H9 (cell line): ENCODE measurements around the gene CDH6. TPM values are rescaled to one million over a fixed set of nuclear protein-coding genes. Genes with fewer than 3 reads are reported as not detected.

Experiments used
- DNase-seq: peaks from one replicate; pipeline ENCODE4 v3.0.0-alpha.2; 2017
- H2AFZ ChIP-seq: one replicate; pipeline ENCODE4 v1.6.1; 2013; ENCODE audit warnings: mild to moderate bottlenecking, low read length, control low read depth, moderate library complexity
- H2AK5ac ChIP-seq: 2 replicates; pipeline ENCODE4 v1.6.1; 2013; ENCODE audit warnings: low read length, control low read depth, mixed read lengths; ENCODE audit not compliant: insufficient read length
- H2BK120ac ChIP-seq: one replicate; pipeline ENCODE4 v1.6.1; 2013; ENCODE audit warnings: low read depth, mild to moderate bottlenecking, low read length, control low read depth, inconsistent platforms; ENCODE audit not compliant: poor library complexity, severe bottlenecking
- H2BK12ac ChIP-seq: 2 replicates; pipeline ENCODE4 v1.6.1; 2013; ENCODE audit warnings: low read length, control low read depth, mixed read lengths, low read depth; ENCODE audit not compliant: insufficient read length
- H2BK15ac ChIP-seq: 2 replicates; pipeline ENCODE4 v1.6.1; 2013; ENCODE audit warnings: low read depth, low read length, control low read depth
- H2BK20ac ChIP-seq: one replicate; pipeline ENCODE4 v1.6.1; 2013; ENCODE audit warnings: low read depth, mild to moderate bottlenecking, low read length, control low read depth, inconsistent platforms; ENCODE audit not compliant: poor library complexity, severe bottlenecking
- H2BK5ac ChIP-seq: 2 replicates; pipeline ENCODE4 v1.6.1; 2013; ENCODE audit warnings: low read length, control low read depth, mixed read lengths; ENCODE audit not compliant: insufficient read length
- H3K14ac ChIP-seq: 2 replicates; pipeline ENCODE4 v1.6.1; 2013; ENCODE audit warnings: low read length, control low read depth; ENCODE audit not compliant: insufficient read depth
- H3K18ac ChIP-seq: 2 replicates; pipeline ENCODE4 v1.6.1; 2013; ENCODE audit warnings: low read depth, mild to moderate bottlenecking, mixed read lengths, low read length, control low read depth; ENCODE audit not compliant: insufficient read length
- H3K23ac ChIP-seq: 2 replicates; pipeline ENCODE4 v1.6.1; 2013; ENCODE audit warnings: low read length, control low read depth, mixed read lengths, low read depth; ENCODE audit not compliant: insufficient read length
- H3K23me2 ChIP-seq: 2 replicates; pipeline ENCODE4 v1.6.1; 2013; ENCODE audit warnings: low read depth, mild to moderate bottlenecking, mixed read lengths, low read length, control low read depth; ENCODE audit not compliant: insufficient read length, poor library complexity, severe bottlenecking
- H3K27ac ChIP-seq: 2 replicates; pipeline ENCODE4 v1.5.1; 2013; ENCODE audit warnings: low read length, control low read depth, mixed read lengths, low read depth; ENCODE audit not compliant: insufficient read length
- H3K27me3 ChIP-seq: 2 replicates; pipeline ENCODE4 v1.6.1; 2013; ENCODE audit warnings: low read length, control low read depth, inconsistent platforms; ENCODE audit not compliant: insufficient read depth
- H3K4ac ChIP-seq: 2 replicates; pipeline ENCODE4 v1.6.1; 2013; ENCODE audit warnings: low read depth, mild to moderate bottlenecking, control low read depth, inconsistent platforms, low read length, moderate library complexity
- H3K4me1 ChIP-seq: 2 replicates; pipeline ENCODE4 v1.6.1; 2013; ENCODE audit warnings: low read length, control low read depth, inconsistent platforms; ENCODE audit not compliant: insufficient read depth
- H3K4me2 ChIP-seq: 2 replicates; pipeline ENCODE4 v1.6.1; 2013; ENCODE audit warnings: low read length, control low read depth, mixed read lengths; ENCODE audit not compliant: insufficient read length, insufficient read depth
- H3K56ac ChIP-seq: 2 replicates; pipeline ENCODE4 v1.6.1; 2013; ENCODE audit warnings: low read depth, mild to moderate bottlenecking, mixed read lengths, low read length, control low read depth; ENCODE audit not compliant: insufficient read length
- H3K79me1 ChIP-seq: 2 replicates; pipeline ENCODE4 v1.6.1; 2013; ENCODE audit warnings: low read depth, mild to moderate bottlenecking, moderate library complexity, low read length, control low read depth, inconsistent platforms; ENCODE audit not compliant: insufficient read depth, poor library complexity, severe bottlenecking
- H3K79me2 ChIP-seq: 2 replicates; pipeline ENCODE4 v1.6.1; 2013; ENCODE audit warnings: low read length, control low read depth, inconsistent platforms; ENCODE audit not compliant: insufficient read depth
- H3K9ac ChIP-seq: 2 replicates; pipeline ENCODE4 v1.6.1; 2013; ENCODE audit warnings: low read length, control low read depth, mixed read lengths; ENCODE audit not compliant: insufficient read length; ENCODE audit errors: extremely low read depth
- H3K9me3 ChIP-seq: one replicate; pipeline ENCODE4 v1.6.1; 2013; ENCODE audit warnings: low read depth, low read length, inconsistent platforms; ENCODE audit not compliant: control insufficient read depth
- H3T11ph ChIP-seq: one replicate; pipeline ENCODE4 v1.6.1; 2013; ENCODE audit warnings: mild to moderate bottlenecking, low read length, control low read depth, inconsistent platforms
- H4K20me1 ChIP-seq: one replicate; pipeline ENCODE4 v1.6.1; 2013; ENCODE audit not compliant: control insufficient read depth, insufficient read length, insufficient read depth
- H4K5ac ChIP-seq: 2 replicates; pipeline ENCODE4 v1.6.1; 2013; ENCODE audit warnings: low read depth, mild to moderate bottlenecking, mixed read lengths, low read length, control low read depth; ENCODE audit not compliant: insufficient read length
- H4K8ac ChIP-seq: replicated peaks from 2 replicates; pipeline ENCODE4 v1.6.1; 2013; ENCODE audit warnings: low read length, control low read depth, mixed read lengths, low read depth; ENCODE audit not compliant: insufficient read length
- H4K91ac ChIP-seq: 2 replicates; pipeline ENCODE4 v1.6.1; 2013; ENCODE audit warnings: low read depth, mild to moderate bottlenecking, moderate library complexity, mixed read lengths, low read length, control low read depth; ENCODE audit not compliant: insufficient read length
- H3K27ac Mint-ChIP-seq, 3 experiments: 2 replicates in 2 of 3; 3 replicates in 1 of 3; pipeline ENCODE4 v1.8.0; 2020 to 2021; ENCODE audit warnings: mixed read lengths in 3 of 3, mild to moderate bottlenecking in 1 of 3, moderate library complexity in 1 of 3
- H3K27me3 Mint-ChIP-seq: 2 replicates; pipeline ENCODE4 v1.8.0; 2021; ENCODE audit warnings: low read depth, mild to moderate bottlenecking, moderate library complexity, mixed read lengths
- H3K36me3 Mint-ChIP-seq, 3 experiments: 2 replicates in 2 of 3; 3 replicates in 1 of 3; pipeline ENCODE4 v1.8.0; 2020 to 2021; ENCODE audit warnings: low read depth in 3 of 3, mixed read lengths in 3 of 3; ENCODE audit not compliant: insufficient read depth in 1 of 3
- H3K4me1 Mint-ChIP-seq, 2 experiments: 2 replicates each; pipeline ENCODE4 v1.8.0; 2020; ENCODE audit warnings: mixed read lengths in 2 of 2
- H3K4me3 Mint-ChIP-seq, 2 experiments: 2 replicates in 1 of 2; 3 replicates in 1 of 2; pipeline ENCODE4 v1.8.0; 2020 to 2021; ENCODE audit warnings: mild to moderate bottlenecking in 2 of 2, mixed read lengths in 2 of 2, moderate library complexity in 1 of 2
- H3K9me3 Mint-ChIP-seq, 2 experiments: 2 replicates in 1 of 2; 3 replicates in 1 of 2; pipeline ENCODE4 v1.8.0; 2020; ENCODE audit warnings: mild to moderate bottlenecking in 2 of 2, mixed read lengths in 2 of 2, moderate library complexity in 1 of 2
- CTCF ChIP-seq: fragments of 200-600 bp; sonication (generic); conservative IDR thresholded peaks from 3 replicates; pipeline ENCODE4 v1.8.0; 2021; ENCODE audit warnings: antibody characterized with exemption, mild to moderate bottlenecking
- WGBS: extraction: QIAGEN DNeasy Blood & Tissue Kit; methylation state at CpG from one replicate; pipeline ENCODE4 v1.1.7; 2013; ENCODE audit warnings: missing lambda C conversion rate, low lambda C conversion rate, mixed read lengths; ENCODE audit not compliant: insufficient read length; ENCODE audit errors: extremely low coverage; 5-methylcytosine and 5-hydroxymethylcytosine counted together
- total RNA-seq: library from RNA; stranded (reverse); gene quantifications from 2 replicates; pipeline ENCODE4 v1.2.1, GENCODE V29; 2021

CDH6 gene
- total RNA-seq, 1 experiment from 2014 or later: 11.7 TPM

GRCh38 chr5:31235381-31235780 is 41.9 kb downstream of the CDH6 start:
- H3K18ac ChIP-seq: no peak overlapping the region
- TF ChIP-seq CTCF: no peak
- H3K27ac ChIP-seq: no peak overlapping the region
- H3K9ac ChIP-seq: no peak overlapping the region
- no peak overlapping the region for H4K8ac ChIP-seq
- H4K91ac ChIP-seq: no peak overlapping the region
- no peaks in the 10 kb centered on the region for H4K20me1 ChIP-seq
- H3K4ac ChIP-seq: no peak overlapping the region
- no peak overlapping the region for H2BK15ac ChIP-seq
- no peak overlapping the region for H3K23ac ChIP-seq
- no peak overlapping the region for H2BK120ac ChIP-seq
- Mint-ChIP-seq H3K27ac (no peak overlapping the region), H3K9me3 (no peaks in the 10 kb centered on the region), H3K36me3 (no peaks in the 10 kb centered on the region), H3K27me3 (no peaks in the 10 kb centered on the region), H3K4me3 (no peak overlapping the region), H3K4me1 (peaks cover 10 to 14% of the 10 kb centered on the region in 2 experiments)
- H3K23me2 ChIP-seq: no peaks in the 10 kb centered on the region
- H4K5ac ChIP-seq: no peak overlapping the region
- H2BK20ac ChIP-seq: no peak overlapping the region
- no peak overlapping the region for H2AFZ ChIP-seq
- no peak overlapping the region for H3K14ac ChIP-seq
- no peak overlapping the region for H2BK5ac ChIP-seq
- no peak overlapping the region for H2AK5ac ChIP-seq
- WGBS: no CpG with 5 or more reads among the region's 3 CpGs
- DNase-seq: no peak
- no peak overlapping the region for H3T11ph ChIP-seq
- H3K4me1 ChIP-seq: no peaks in the 10 kb centered on the region
- no peak overlapping the region for H2BK12ac ChIP-seq
- H3K4me2 ChIP-seq: no peak overlapping the region
- no peaks in the 10 kb centered on the region for H3K79me1 ChIP-seq
- H3K79me2 ChIP-seq: no peaks in the 10 kb centered on the region
- no peaks in the 10 kb centered on the region for H3K27me3 ChIP-seq
- no peaks in the 10 kb centered on the region for H3K9me3 ChIP-seq
- H3K56ac ChIP-seq: no peak overlapping the region
